Measurements from ENCODE around the gene CFAP97D1.

The CFAP97D1 gene

GRCh38 chr17:43778337-43779144 is 1.7 kb upstream of the CFAP97D1 start, which contains the start of gene DUSP3:
TSS of gene DUSP3 (minus strand) at chr17:43778977. CDS start at chr17:43778924, 53 bp downstream.
- Histone ChIP-seq H3K4me2 (ENCODE audit: low read depth, low read length, poor library complexity, severe bottlenecking) (peak within 1 kb of the TSS; percentile 86), H3K4me1 (ENCODE audit: insufficient read depth, low read length, poor library complexity, severe bottlenecking) (peaks cover 17% of the 10 kb centered on the region), H3K4me3 (ENCODE audit: low read length, poor library complexity, severe bottlenecking) (peak within 1 kb of the TSS; percentile 94), H3K27me3 (ENCODE audit: insufficient read depth, low read length, poor library complexity, severe bottlenecking) (peaks cover 32% of the 10 kb centered on the region), H3K79me2 (ENCODE audit: insufficient read depth, low read length) (no peaks in the 10 kb centered on the region), H3K9ac (ENCODE audit: low read depth, low read length, poor library complexity, severe bottlenecking) (peak within 1 kb of the TSS; percentile 86), H2AFZ (ENCODE audit: low read length) (peak within 1 kb of the TSS; percentile 99), H3K9me2 (replicated peaks; ENCODE audit: low read depth, low read length) (no peaks in the 10 kb centered on the region), H3K9me3 (ENCODE audit: insufficient read depth, low read depth, low read length) (no peaks in the 10 kb centered on the region), H4K20me1 (ENCODE audit: insufficient read depth, low read length, poor library complexity, severe bottlenecking) (no peaks in the 10 kb centered on the region), H3K36me3 (ENCODE audit: insufficient read depth, low read length) (no peaks in the 10 kb centered on the region), H3F3A (ENCODE audit: low read depth) (no peaks in the 10 kb centered on the region)
- TF ChIP-seq EZH2phosphoT487 (IDR thresholded peaks at IDR 0.05; ENCODE audit: borderline replicate concordance): no peak
- TF ChIP-seq, protein P1, sequence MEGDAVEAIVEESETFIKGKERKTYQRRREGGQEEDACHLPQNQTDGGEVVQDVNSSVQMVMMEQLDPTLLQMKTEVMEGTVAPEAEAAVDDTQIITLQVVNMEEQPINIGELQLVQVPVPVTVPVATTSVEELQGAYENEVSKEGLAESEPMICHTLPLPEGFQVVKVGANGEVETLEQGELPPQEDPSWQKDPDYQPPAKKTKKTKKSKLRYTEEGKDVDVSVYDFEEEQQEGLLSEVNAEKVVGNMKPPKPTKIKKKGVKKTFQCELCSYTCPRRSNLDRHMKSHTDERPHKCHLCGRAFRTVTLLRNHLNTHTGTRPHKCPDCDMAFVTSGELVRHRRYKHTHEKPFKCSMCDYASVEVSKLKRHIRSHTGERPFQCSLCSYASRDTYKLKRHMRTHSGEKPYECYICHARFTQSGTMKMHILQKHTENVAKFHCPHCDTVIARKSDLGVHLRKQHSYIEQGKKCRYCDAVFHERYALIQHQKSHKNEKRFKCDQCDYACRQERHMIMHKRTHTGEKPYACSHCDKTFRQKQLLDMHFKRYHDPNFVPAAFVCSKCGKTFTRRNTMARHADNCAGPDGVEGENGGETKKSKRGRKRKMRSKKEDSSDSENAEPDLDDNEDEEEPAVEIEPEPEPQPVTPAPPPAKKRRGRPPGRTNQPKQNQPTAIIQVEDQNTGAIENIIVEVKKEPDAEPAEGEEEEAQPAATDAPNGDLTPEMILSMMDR (conservative IDR thresholded peaks at IDR 0.05; ENCODE audit: low read length): no peak

DNA sequence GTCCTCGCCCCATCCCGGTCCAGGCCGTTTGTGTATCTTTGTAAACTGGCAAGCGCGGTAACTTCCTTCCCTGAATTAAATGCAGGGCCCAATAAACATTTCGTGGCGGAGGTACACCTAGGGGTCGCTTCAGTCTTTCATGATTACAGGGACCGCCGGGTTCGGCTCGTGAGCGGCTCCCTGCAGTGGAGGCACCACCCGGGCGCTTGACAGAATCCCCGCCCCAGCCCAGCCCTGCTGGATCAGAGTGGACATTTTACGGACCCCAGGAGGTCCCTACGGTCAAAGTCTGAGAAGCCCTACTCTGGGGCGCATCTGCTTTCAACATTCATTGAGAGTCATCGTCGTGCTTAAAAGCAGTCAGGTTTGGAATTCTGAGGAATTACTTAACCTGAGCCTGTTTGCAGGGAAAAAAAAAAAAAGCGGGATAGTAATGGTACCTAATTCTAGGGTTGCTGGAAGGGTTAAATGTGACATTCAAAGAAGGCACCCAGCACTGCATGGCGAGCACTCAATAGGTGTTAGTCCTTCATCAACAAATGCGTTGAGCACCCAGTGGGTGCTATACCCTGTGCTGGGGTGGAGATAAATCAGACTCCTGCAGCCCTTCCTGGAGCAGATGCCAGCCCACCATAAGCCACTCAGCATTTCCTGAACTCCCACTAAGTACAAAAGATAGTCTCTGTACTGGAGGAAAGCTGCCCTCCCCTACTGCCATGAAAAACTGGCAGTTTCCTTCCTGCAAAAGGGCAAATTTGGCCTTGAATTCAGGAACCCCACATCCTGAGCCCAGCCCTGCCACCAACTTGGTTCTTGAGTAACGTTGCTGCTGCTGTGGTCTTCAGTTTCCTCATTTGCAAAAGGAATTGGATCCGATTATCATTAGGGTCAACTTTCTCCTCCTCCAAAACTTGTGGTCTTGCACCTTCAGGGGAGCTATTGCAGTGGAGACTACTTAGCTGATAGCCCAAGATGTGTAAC is 800 bp upstream of the CFAP97D1 start:
- H3F3A ChIP-seq (ENCODE audit: low read depth): no peaks in the 10 kb centered on the region
- peak overlapping the region; percentile 93 for H2AFZ ChIP-seq (ENCODE audit: low read length)
- H3K79me2 ChIP-seq (ENCODE audit: insufficient read depth, low read length): no peaks in the 10 kb centered on the region
- H3K36me3 ChIP-seq (ENCODE audit: insufficient read depth, low read length): no peaks in the 10 kb centered on the region
- H3K27me3 ChIP-seq (ENCODE audit: insufficient read depth, low read length, poor library complexity, severe bottlenecking): peaks cover 32% of the 10 kb centered on the region
- H3K9ac ChIP-seq (ENCODE audit: low read depth, low read length, poor library complexity, severe bottlenecking): peak overlapping the region; percentile 86
- TF ChIP-seq EZH2phosphoT487 (IDR thresholded peaks at IDR 0.05; ENCODE audit: borderline replicate concordance): no peak
- TF ChIP-seq, protein P1 (conservative IDR thresholded peaks at IDR 0.05; ENCODE audit: low read length): peak; percentile 39
- H3K4me2 ChIP-seq (ENCODE audit: low read depth, low read length, poor library complexity, severe bottlenecking): peak overlapping the region; percentile 86
- H3K9me3 ChIP-seq (ENCODE audit: insufficient read depth, low read depth, low read length): no peaks in the 10 kb centered on the region
- H3K4me3 ChIP-seq (ENCODE audit: low read length, poor library complexity, severe bottlenecking): peak overlapping the region; percentile 94
- no peaks in the 10 kb centered on the region for H4K20me1 ChIP-seq (ENCODE audit: insufficient read depth, low read length, poor library complexity, severe bottlenecking)
- H3K9me2 ChIP-seq (replicated peaks; ENCODE audit: low read depth, low read length): no peaks in the 10 kb centered on the region
- H3K4me1 ChIP-seq (ENCODE audit: insufficient read depth, low read length, poor library complexity, severe bottlenecking): peaks cover 17% of the 10 kb centered on the region

DNA sequence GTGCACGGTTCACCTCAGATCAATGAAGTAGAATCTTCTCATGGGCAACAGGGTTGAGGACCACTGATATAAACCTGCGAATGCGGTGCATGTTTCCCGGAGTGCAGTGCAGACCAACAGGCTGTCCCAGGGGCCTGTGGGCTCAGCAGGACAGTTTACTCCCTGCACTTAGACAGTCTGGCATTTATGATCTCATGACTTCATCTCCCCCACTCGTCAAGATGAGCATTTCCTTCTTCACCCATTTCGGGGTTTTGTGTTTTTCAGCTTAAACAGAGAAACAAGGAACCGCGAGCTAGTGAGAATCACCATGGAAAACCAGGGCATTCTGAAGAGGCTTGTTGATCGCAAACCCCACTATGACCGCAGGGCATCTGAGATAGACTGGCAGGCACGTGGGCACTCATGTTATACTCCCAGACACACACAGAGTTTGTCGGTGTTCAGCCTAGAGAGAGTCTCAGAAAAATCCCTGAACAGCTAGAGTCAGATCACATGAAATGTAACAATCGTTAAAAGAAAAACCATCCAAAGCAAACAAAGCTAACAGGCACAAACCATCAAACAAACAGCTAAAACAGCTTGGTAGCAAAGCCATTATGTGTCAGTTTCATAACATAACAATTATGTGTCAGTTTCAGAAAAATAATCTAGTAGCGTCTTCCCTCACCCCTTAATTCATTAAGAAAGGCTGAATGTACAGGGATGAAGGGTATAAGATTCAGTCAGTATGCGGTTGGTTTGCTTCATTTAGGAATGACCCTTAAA is 2.9 kb downstream of the CFAP97D1 start:
- no peak overlapping the region for H3K4me3 ChIP-seq (ENCODE audit: low read length, poor library complexity, severe bottlenecking)
- H3K36me3 ChIP-seq (ENCODE audit: insufficient read depth, low read length): no peaks in the 10 kb centered on the region
- TF ChIP-seq, protein P1 (conservative IDR thresholded peaks at IDR 0.05; ENCODE audit: low read length): no peak
- TF ChIP-seq EZH2phosphoT487 (IDR thresholded peaks at IDR 0.05; ENCODE audit: borderline replicate concordance): no peak
- no peaks in the 10 kb centered on the region for H3F3A ChIP-seq (ENCODE audit: low read depth)
- H3K4me2 ChIP-seq (ENCODE audit: low read depth, low read length, poor library complexity, severe bottlenecking): no peak overlapping the region
- H3K9me3 ChIP-seq (ENCODE audit: insufficient read depth, low read depth, low read length): no peaks in the 10 kb centered on the region
- H4K20me1 ChIP-seq (ENCODE audit: insufficient read depth, low read length, poor library complexity, severe bottlenecking): no peaks in the 10 kb centered on the region
- no peaks in the 10 kb centered on the region for H3K79me2 ChIP-seq (ENCODE audit: insufficient read depth, low read length)
- no peak overlapping the region for H2AFZ ChIP-seq (ENCODE audit: low read length)
- H3K9ac ChIP-seq (ENCODE audit: low read depth, low read length, poor library complexity, severe bottlenecking): no peak overlapping the region
- peaks cover 32% of the 10 kb centered on the region for H3K27me3 ChIP-seq (ENCODE audit: insufficient read depth, low read length, poor library complexity, severe bottlenecking)
- H3K9me2 ChIP-seq (replicated peaks; ENCODE audit: low read depth, low read length): no peaks in the 10 kb centered on the region
- peaks cover 15% of the 10 kb centered on the region for H3K4me1 ChIP-seq (ENCODE audit: insufficient read depth, low read length, poor library complexity, severe bottlenecking)

All from Loucy (cell line).